NB4 (cell line): ENCODE measurements around the gene PPIL6.

ENCODE experiments used
- DNase-seq: peaks from one replicate; pipeline ENCODE4 v3.0.0; 2010; ENCODE audit warnings: low read depth
- H3K4me3 ChIP-seq: one replicate; pipeline ENCODE4 v1.5.1; 2011; ENCODE audit warnings: mild to moderate bottlenecking, low read depth, low read length, moderate library complexity
- CTCF ChIP-seq: IDR thresholded peaks from one replicate; pipeline ENCODE4 v1.5.1; 2012; ENCODE audit warnings: low read depth, low read length
- MYC ChIP-seq: IDR thresholded peaks from 2 replicates; pipeline ENCODE4 v1.6.1; 2011; ENCODE audit warnings: low read depth, low read length
- POLR2A ChIP-seq: IDR thresholded peaks from 2 replicates; pipeline ENCODE4 v1.6.1; 2011; ENCODE audit warnings: mild to moderate bottlenecking; ENCODE audit not compliant: insufficient read length; ENCODE audit errors: extremely low read depth
- TF ChIP-seq, protein P1 (sequence below): IDR thresholded peaks from 2 replicates; pipeline ENCODE4 v1.6.1; 2011; ENCODE audit warnings: low read depth, low read length

The PPIL6 gene

DNA sequence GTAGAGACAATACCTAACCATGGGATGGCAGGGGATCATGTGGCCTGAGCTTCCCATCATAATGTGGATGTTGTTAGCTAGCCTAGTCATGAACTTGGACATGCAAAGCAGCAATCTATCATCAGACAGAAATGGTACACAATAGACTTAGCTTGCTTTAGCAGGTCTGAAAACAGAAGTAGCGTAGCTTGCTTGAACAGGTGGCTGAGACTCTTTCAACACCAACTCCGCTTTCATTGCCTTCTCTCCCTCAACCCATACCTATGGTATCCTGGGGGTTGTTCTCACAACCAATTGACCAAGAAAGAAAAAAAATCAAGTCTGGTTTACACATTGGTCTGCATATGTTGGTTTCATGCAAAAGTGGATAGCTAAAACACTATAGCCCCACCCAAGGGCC, 81.2 kb downstream of the PPIL6 start:
- no peak for DNase-seq
- H3K4me3 ChIP-seq, result no peak overlapping the region
- TF ChIP-seq POLR2A, result no peak
- no peak for TF ChIP-seq MYC
- no peak for TF ChIP-seq CTCF
- TF ChIP-seq, protein P1, sequence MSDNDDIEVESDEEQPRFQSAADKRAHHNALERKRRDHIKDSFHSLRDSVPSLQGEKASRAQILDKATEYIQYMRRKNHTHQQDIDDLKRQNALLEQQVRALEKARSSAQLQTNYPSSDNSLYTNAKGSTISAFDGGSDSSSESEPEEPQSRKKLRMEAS, result no peak

- no peak overlapping the region for H3K4me3 ChIP-seq
- TF ChIP-seq MYC (no peak), POLR2A (no peak), CTCF (no peak)
- TF ChIP-seq, protein P1, result no peak
- no peak for DNase-seq
Measured at GRCh38 chr6:109358204-109358603, 82.2 kb downstream of the PPIL6 start.

GRCh38 chr6:109356237-109356636, 84.2 kb downstream of the PPIL6 start:
- no peak for DNase-seq
- no peak overlapping the region for H3K4me3 ChIP-seq
- TF ChIP-seq POLR2A (no peak), CTCF (no peak), MYC (no peak)
- TF ChIP-seq, protein P1, result no peak

DNA sequence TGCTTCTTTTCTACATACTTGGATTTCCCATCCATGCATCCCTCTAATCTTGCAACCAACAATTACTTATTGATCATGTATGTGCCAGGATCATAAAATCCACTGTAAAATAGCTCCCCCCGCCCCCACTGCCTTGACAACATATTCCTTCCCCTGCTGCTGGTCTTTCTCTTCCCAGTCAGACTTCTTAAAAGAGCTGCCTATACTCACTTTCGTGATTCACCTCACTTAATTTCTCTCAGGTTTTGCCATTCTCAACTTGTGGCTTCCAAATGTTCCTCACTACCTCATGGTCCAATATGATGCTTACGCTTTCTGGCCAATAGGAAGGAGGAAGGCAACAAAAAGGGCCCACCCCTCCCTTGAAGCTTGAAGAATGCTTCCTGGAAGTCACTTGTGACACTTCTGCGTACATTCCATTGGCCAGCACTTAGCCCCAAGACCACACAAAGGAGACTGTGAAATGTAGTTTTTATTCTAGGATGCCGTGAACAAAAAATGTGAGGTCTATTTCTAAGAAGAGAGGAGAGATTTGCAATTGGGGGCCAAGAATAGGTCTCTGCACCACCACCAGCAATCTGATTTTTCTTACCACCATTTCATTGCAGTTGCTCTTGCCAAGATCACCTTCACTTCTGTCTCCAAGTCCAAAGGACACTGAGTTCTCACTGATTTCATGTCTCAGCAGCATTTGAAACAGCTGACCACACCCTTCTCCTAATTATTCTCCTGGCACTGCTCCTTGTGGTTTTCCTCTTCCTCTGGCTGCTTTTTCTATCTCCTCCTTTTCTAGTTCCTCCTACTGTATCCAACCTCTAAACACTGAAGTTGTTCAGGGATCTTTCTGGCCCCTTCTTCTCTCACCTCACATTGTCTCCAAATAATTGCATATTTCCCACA, 88.9 kb downstream of the PPIL6 start:
- H3K4me3 ChIP-seq, result no peak overlapping the region
- TF ChIP-seq CTCF (no peak), MYC (no peak), POLR2A (no peak)
- TF ChIP-seq, protein P1, result no peak
- DNase-seq, result no peak

DNA sequence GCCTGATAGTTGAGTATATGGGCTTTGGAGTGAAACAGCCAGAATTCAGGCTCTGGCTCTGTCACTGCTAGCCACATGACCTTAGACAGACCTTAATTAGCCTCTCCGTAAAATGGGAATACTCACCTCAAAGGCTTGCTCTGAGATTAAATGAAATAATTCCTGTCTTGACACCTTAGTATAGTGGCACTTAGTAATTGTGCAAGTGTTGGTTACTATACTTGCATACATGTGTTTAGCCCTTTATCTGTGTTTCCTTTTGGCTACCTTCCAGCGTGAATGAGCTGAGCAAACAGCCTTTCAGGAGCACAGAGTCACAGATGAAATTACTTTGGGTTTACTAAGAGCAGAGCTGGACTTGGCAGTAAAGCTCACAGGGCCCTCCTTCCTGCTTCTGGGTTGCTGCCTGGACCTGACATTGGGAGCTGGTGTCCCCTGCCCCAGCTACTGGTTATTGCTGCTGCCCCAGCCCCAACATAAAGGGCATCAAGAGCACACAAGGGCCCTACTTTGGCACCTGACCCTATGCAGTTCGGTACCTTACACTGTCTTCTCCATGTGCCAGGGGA, 90.9 kb downstream of the PPIL6 start:
- no peak for TF ChIP-seq POLR2A
- TF ChIP-seq MYC, result no peak
- TF ChIP-seq, protein P1, result no peak
- no peak for DNase-seq

DNA sequence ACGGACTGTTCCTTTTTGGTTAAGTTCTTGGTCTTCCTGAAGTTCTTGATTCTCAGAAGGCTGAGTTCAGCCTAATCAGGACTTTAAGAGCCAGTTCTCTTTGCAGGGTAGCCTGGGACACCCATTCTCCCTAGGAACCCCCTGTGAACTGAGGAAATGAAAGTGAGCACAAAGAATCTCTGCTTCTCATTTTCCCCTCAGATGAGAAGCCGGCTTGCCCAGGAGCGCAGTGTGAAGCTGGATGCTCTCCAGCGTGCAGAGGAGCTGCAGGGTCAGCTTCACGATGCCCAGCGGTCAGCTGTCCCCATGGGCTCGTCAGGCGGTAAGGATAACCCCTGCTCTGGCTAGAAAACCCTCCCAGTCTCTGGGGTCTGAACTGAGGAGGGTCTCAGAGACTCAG, 92.2 kb downstream of the PPIL6 start:
- no peak for DNase-seq
- TF ChIP-seq MYC (no peak), POLR2A (no peak), CTCF (no peak)
- TF ChIP-seq, protein P1, result no peak
- H3K4me3 ChIP-seq, result no peak overlapping the region

More for the DNA sequence above, 90.9 kb downstream of the PPIL6 start:
- H3K4me3 ChIP-seq, result no peak overlapping the region
